Activated T-cell treated with anti-CD3 and anti-CD28 coated beads for 48 hours (primary cell): ENCODE results near the gene GPR85.
"Not testable (repeated sequence)": the region's sequence is repeated elsewhere in the genome, so short reads cannot be mapped to it uniquely, and the experiment has no call there.

ENCODE experiments used
- DNase-seq: peaks from one replicate; pipeline ENCODE4 v3.0.0-alpha.2; 2020; ENCODE audit warnings: low read depth

The GPR85 gene

GRCh38 chr7:113083816-113084495 is 2.7 kb downstream of the GPR85 start:
- no peak for DNase-seq

- no peak for DNase-seq
These were observed 3.4 kb downstream of the GPR85 start for GRCh38 chr7:113083132-113083815.

GRCh38 chr7:113078331-113078730 is 8.3 kb downstream of the GPR85 start:
- DNase-seq, result no peak

GRCh38 chr7:113076703-113077102 is 9.9 kb downstream of the GPR85 start:
- no peak for DNase-seq

- DNase-seq, result no peak
These were observed 15.2 kb downstream of the GPR85 start for GRCh38 chr7:113071465-113071864.

- no peak for DNase-seq
These were observed 24.1 kb downstream of the GPR85 start for GRCh38 chr7:113062499-113062898.

- DNase-seq, result no peak
These were observed 26.5 kb downstream of the GPR85 start for GRCh38 chr7:113060100-113060499.

GRCh38 chr7:113054938-113055337 is 31.7 kb downstream of the GPR85 start:
- no peak for DNase-seq

GRCh38 chr7:113054272-113054671 is 32.4 kb downstream of the GPR85 start:
- not testable (repeated sequence) for DNase-seq

GRCh38 chr7:113049221-113049620 is 37.4 kb downstream of the GPR85 start:
- not testable (repeated sequence) for DNase-seq

GRCh38 chr7:113046453-113046852 is 40.2 kb downstream of the GPR85 start:
- no peak for DNase-seq

GRCh38 chr7:113045379-113045778 is 41.2 kb downstream of the GPR85 start:
- no peak for DNase-seq

- DNase-seq, result no peak
These were observed 42.2 kb downstream of the GPR85 start for GRCh38 chr7:113044394-113044793.

- no peak for DNase-seq
These were observed 45.8 kb downstream of the GPR85 start for GRCh38 chr7:113040849-113041248.

- no peak for DNase-seq
These were observed 52.7 kb downstream of the GPR85 start for GRCh38 chr7:113033959-113034358.
